Activated CD8-positive, alpha-beta T cell treated with anti-CD3 and anti-CD28 coated beads for 36 hours (primary cell): ENCODE data around the gene CTSZ. TPM values are rescaled to one million over a fixed set of nuclear protein-coding genes. Genes with fewer than 3 reads are reported as not detected.

Source experiments
- ATAC-seq: fragments of 200-7000 bp; cut with Tn5 transposase; one replicate; pipeline ENCODE4 v1.10.0; 2021; ENCODE audit warnings: mild to moderate bottlenecking, moderate library complexity
- CTCF ChIA-PET: fragments of 350-600 bp; sonication (Branson Sonifier 250); formaldehyde crosslinking; loops from one replicate; lab custom pipeline; 2021; ENCODE audit warnings: antibody characterized with exemption; lab: Charles Lee
- POLR2A ChIA-PET: fragments of 350-600 bp; sonication (Branson Sonifier 250); formaldehyde crosslinking; loops from one replicate; lab custom pipeline; 2021; ENCODE audit warnings: antibody characterized with exemption; lab: Charles Lee
- DNase-seq: peaks from one replicate; pipeline ENCODE4 v3.0.0-alpha.2; 2020
- H3K27ac Mint-ChIP-seq: one replicate; pipeline ENCODE4 v1.8.0; 2021; ENCODE audit warnings: mild to moderate bottlenecking, mixed read lengths
- H3K27me3 Mint-ChIP-seq: one replicate; pipeline ENCODE4 v1.8.0; 2021; ENCODE audit warnings: mixed read lengths
- H3K36me3 Mint-ChIP-seq: one replicate; pipeline ENCODE4 v1.8.0; 2021; ENCODE audit warnings: low read depth, mixed read lengths
- H3K4me1 Mint-ChIP-seq: one replicate; pipeline ENCODE4 v1.8.0; 2021; ENCODE audit warnings: low read depth, mixed read lengths
- H3K4me3 Mint-ChIP-seq: one replicate; pipeline ENCODE4 v1.8.0; 2021; ENCODE audit warnings: mild to moderate bottlenecking, moderate library complexity, mixed read lengths
- H3K9me3 Mint-ChIP-seq: one replicate; pipeline ENCODE4 v1.8.0; 2021; ENCODE audit warnings: mixed read lengths
- intact Hi-C: fragments of 100-400 bp; cut with micrococcal nuclease; formaldehyde crosslinking; loops from one replicate; pipeline ENCODE4 v1.10.0; 2022
- total RNA-seq, 2 experiments: library from RNA; stranded (reverse); gene quantifications; one replicate each; pipeline ENCODE4 v1.2.3, GENCODE V29; 2021
- TF ChIP-seq, protein P1 (sequence below): fragments of 200-600 bp; IDR thresholded peaks from one replicate; pipeline ENCODE4 v1.8.0; 2022; ENCODE audit warnings: antibody characterized with exemption, mild to moderate bottlenecking

CTSZ gene
- total RNA-seq, 2 experiments from 2014 or later: 17.9 to 18.4 TPM

DNA sequence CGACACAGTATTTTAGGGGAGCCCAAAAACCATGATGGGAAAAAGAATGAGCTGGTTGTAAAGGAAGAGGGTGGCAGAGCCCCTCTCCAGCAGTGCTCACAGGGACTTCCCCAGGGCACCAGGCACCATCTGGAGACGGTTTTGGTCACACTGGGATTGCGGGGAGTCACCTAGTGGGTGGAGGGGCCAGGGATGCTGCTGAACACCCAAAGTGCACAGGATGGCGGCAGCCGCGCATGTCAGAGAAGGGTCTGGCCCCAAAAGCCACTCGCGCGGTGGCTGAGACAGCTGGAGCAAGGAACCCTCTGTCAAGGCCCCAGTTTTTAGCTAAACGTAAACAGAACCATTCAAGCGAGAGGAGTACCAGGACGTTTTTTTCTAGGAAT is 10.8 kb downstream of the CTSZ start:
- H3K4me3 Mint-ChIP-seq: no peak overlapping the region
- TF ChIP-seq, protein P1, sequence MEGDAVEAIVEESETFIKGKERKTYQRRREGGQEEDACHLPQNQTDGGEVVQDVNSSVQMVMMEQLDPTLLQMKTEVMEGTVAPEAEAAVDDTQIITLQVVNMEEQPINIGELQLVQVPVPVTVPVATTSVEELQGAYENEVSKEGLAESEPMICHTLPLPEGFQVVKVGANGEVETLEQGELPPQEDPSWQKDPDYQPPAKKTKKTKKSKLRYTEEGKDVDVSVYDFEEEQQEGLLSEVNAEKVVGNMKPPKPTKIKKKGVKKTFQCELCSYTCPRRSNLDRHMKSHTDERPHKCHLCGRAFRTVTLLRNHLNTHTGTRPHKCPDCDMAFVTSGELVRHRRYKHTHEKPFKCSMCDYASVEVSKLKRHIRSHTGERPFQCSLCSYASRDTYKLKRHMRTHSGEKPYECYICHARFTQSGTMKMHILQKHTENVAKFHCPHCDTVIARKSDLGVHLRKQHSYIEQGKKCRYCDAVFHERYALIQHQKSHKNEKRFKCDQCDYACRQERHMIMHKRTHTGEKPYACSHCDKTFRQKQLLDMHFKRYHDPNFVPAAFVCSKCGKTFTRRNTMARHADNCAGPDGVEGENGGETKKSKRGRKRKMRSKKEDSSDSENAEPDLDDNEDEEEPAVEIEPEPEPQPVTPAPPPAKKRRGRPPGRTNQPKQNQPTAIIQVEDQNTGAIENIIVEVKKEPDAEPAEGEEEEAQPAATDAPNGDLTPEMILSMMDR: no peak
- no peaks in the 10 kb centered on the region for H3K4me1 Mint-ChIP-seq
- ATAC-seq (no peak), DNase-seq (no peak)
- peak overlapping the region; percentile 46 for H3K27ac Mint-ChIP-seq
- intact Hi-C loops: no loop called here
- CTCF ChIA-PET: no interaction called here
- H3K36me3 Mint-ChIP-seq: peaks cover 42% of the 10 kb centered on the region
- H3K27me3 Mint-ChIP-seq: no peaks in the 10 kb centered on the region
- no peaks in the 10 kb centered on the region for H3K9me3 Mint-ChIP-seq
- POLR2A ChIA-PET: interaction anchor here (1.0 to 2.0 kb wide), 5 partner anchors 9 to 19 kb away, joined by 3 to 13 read pairs (median 5); no protein-coding TSS in a partner anchor

GRCh38 chr20:58995461-58996225 is 11.4 kb downstream of the CTSZ start:
- no peak for DNase-seq
- TF ChIP-seq, protein P1: no peak
- H3K4me1 Mint-ChIP-seq: no peaks in the 10 kb centered on the region
- H3K27ac Mint-ChIP-seq: peak overlapping the region; percentile 46
- no peak overlapping the region for H3K4me3 Mint-ChIP-seq
- POLR2A ChIA-PET: interaction anchor here (1.0 to 2.0 kb wide), 4 partner anchors 10 to 19 kb away, joined by 5 to 13 read pairs (median 5); no protein-coding TSS in a partner anchor
- CTCF ChIA-PET: no interaction called here
- H3K9me3 Mint-ChIP-seq: no peaks in the 10 kb centered on the region
- no peaks in the 10 kb centered on the region for H3K27me3 Mint-ChIP-seq
- H3K36me3 Mint-ChIP-seq: peaks cover 45% of the 10 kb centered on the region
- intact Hi-C loops: no loop called here
- no peak for ATAC-seq

- no peaks in the 10 kb centered on the region for H3K4me1 Mint-ChIP-seq
- H3K9me3 Mint-ChIP-seq: no peaks in the 10 kb centered on the region
- H3K27me3 Mint-ChIP-seq: no peaks in the 10 kb centered on the region
- DNase-seq (no peak), ATAC-seq (no peak)
- no peak overlapping the region for H3K27ac Mint-ChIP-seq
- ChIA-PET CTCF (interaction anchor here (0.7 kb wide), 1 partner anchor 12 kb away, joined by 3 read pairs; no protein-coding TSS in a partner anchor), POLR2A (interaction anchor here (0.7 to 1.2 kb wide), 3 partner anchors 10 to 38 kb away, joined by 3 to 6 read pairs (median 5); partner anchors contain the start of gene ATP5F1E)
- intact Hi-C loops: no loop called here
- TF ChIP-seq, protein P1: no peak
- no peak overlapping the region for H3K4me3 Mint-ChIP-seq
- peaks cover 52% of the 10 kb centered on the region for H3K36me3 Mint-ChIP-seq
These were observed 12.5 kb downstream of the CTSZ start for GRCh38 chr20:58994390-58995159.

DNA sequence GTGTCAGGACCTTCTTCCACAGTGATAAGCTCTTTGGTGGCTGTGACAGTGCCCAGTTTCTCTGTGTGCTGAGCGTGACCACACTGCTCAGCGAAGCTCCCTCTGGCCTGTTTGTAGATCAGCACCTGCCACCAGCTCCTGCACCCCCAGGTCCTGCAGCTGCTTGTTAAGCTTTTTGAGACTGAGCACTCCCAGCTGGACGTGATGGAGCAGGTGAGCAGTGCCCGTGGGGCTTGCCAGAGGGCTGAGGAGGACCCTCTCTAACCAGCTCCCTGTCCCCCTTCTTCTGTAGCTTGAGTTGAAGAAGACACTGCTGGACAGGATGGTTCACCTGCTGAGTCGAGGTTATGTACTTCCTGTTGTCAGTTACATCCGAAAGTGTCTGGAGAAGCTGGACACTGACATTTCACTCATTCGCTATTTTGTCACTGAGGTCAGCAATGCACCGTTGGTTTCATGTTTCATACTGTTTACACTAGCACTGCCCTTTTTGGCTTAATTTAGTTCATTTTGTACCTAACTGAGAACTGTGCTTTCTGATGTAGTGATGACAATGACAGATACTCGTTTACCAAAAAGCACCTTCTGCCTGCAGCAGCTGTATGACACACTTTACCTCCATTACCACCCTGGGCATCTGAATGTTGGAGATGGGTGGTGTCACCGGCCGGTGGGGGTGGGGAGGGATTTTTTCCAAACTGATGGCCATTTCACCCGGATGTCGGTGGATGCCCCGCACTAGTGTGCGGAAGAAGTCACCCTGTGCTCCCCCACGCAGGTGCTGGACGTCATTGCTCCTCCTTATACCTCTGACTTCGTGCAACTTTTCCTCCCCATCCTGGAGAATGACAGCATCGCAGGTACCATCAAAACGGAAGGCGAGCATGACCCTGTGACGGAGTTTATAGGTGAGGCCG is 13.5 kb downstream of the CTSZ start:
- Mint-ChIP-seq H3K36me3 (peaks cover 60% of the 10 kb centered on the region), H3K4me1 (no peaks in the 10 kb centered on the region), H3K27ac (peak overlapping the region; percentile 49), H3K9me3 (no peaks in the 10 kb centered on the region), H3K27me3 (no peaks in the 10 kb centered on the region), H3K4me3 (no peak overlapping the region)
- intact Hi-C loops: no loop called here
- CTCF ChIA-PET: interaction anchor here (0.7 to 1.5 kb wide), 4 partner anchors 11 to 343 kb away, joined by 3 to 4 read pairs (median 3); partner anchors contain the start of gene STX16
- TF ChIP-seq, protein P1: no peak
- POLR2A ChIA-PET: interaction anchor here (0.7 to 2.0 kb wide), 6 partner anchors 9 to 39 kb away, joined by 3 to 12 read pairs (median 4); partner anchors contain the start of gene ATP5F1E
- DNase-seq: no peak
- ATAC-seq: no peak
